Activated CD8-positive, alpha-beta memory T cell treated with anti-CD3 and anti-CD28 coated beads, Interleukin-2, amount 10 ng/mL, durations not matched to agents 7 days and 5 days (primary cell): Measurements from ENCODE around the gene UBTD1. TPM values are rescaled to one million over a fixed set of nuclear protein-coding genes. Genes with fewer than 3 reads are reported as not detected.

Experiments
- ATAC-seq: fragments of 150-1000 bp; cut with Tn5 transposase; one replicate; pipeline ENCODE4 v1.10.0; 2021; ENCODE audit warnings: moderate library complexity
- CTCF ChIA-PET: fragments of 350-600 bp; sonication (Branson Sonifier 250); formaldehyde crosslinking; loops from one replicate; lab custom pipeline; 2021; ENCODE audit warnings: antibody characterized with exemption; lab: Charles Lee
- DNase-seq: peaks from one replicate; pipeline ENCODE4 v3.0.0-alpha.2; 2020
- H3K27ac Mint-ChIP-seq: one replicate; pipeline ENCODE4 v1.8.0; 2021; ENCODE audit warnings: mild to moderate bottlenecking, mixed read lengths
- H3K27me3 Mint-ChIP-seq: one replicate; pipeline ENCODE4 v1.8.0; 2021; ENCODE audit warnings: mixed read lengths
- H3K36me3 Mint-ChIP-seq: one replicate; pipeline ENCODE4 v1.8.0; 2021; ENCODE audit warnings: mild to moderate bottlenecking, mixed read lengths
- H3K4me1 Mint-ChIP-seq: one replicate; pipeline ENCODE4 v1.8.0; 2021; ENCODE audit warnings: mixed read lengths
- H3K4me3 Mint-ChIP-seq: one replicate; pipeline ENCODE4 v1.8.0; 2021; ENCODE audit warnings: mild to moderate bottlenecking, moderate library complexity, mixed read lengths
- H3K9me3 Mint-ChIP-seq: one replicate; pipeline ENCODE4 v1.8.0; 2022; ENCODE audit warnings: low read depth, mixed read lengths
- total RNA-seq, 2 experiments: library from RNA; stranded (reverse); gene quantifications; one replicate each; pipeline ENCODE4 v1.2.3, GENCODE V29; 2021

Gene UBTD1
- total RNA-seq, 2 experiments from 2014 or later = 0.88 to 1.3 TPM

- no peak for DNase-seq
- Mint-ChIP-seq H3K36me3 (no peaks in the 10 kb centered on the region), H3K9me3 (no peaks in the 10 kb centered on the region), H3K27ac (no peak overlapping the region), H3K4me3 (no peak overlapping the region), H3K4me1 (peaks cover 1% of the 10 kb centered on the region), H3K27me3 (no peaks in the 10 kb centered on the region)
- CTCF ChIA-PET = interaction anchor here (0.6 to 3.6 kb wide), 6 partner anchors 9 to 121 kb away, joined by 3 to 10 read pairs (median 4); partner anchors contain the start of gene ANKRD2
- ATAC-seq = no peak
Measured at GRCh38 chr10:97596101-97597082, 97.7 kb downstream of the UBTD1 start.

- H3K27ac Mint-ChIP-seq = no peak overlapping the region
- CTCF ChIA-PET = interaction anchor here (1.3 to 3.6 kb wide), 3 partner anchors 12 to 26 kb away, joined by 3 to 10 read pairs (median 5); partner anchors contain the start of gene ANKRD2
- no peaks in the 10 kb centered on the region for H3K9me3 Mint-ChIP-seq
- no peaks in the 10 kb centered on the region for H3K27me3 Mint-ChIP-seq
- DNase-seq = no peak
- H3K4me3 Mint-ChIP-seq = no peak overlapping the region
- H3K36me3 Mint-ChIP-seq = no peaks in the 10 kb centered on the region
- H3K4me1 Mint-ChIP-seq = no peaks in the 10 kb centered on the region
- no peak for ATAC-seq
Measured at GRCh38 chr10:97597778-97598177, 99.1 kb downstream of the UBTD1 start.

GRCh38 chr10:97598407-97599271, 99.9 kb downstream of the UBTD1 start:
- H3K4me3 Mint-ChIP-seq = no peak overlapping the region
- H3K27ac Mint-ChIP-seq = no peak overlapping the region
- CTCF ChIA-PET = interaction anchor here (1.3 to 3.6 kb wide), 4 partner anchors 11 to 27 kb away, joined by 3 to 10 read pairs (median 4); partner anchors contain the start of gene ANKRD2
- DNase-seq (no peak), ATAC-seq (no peak)
- H3K9me3 Mint-ChIP-seq = no peaks in the 10 kb centered on the region
- no peaks in the 10 kb centered on the region for H3K4me1 Mint-ChIP-seq
- no peaks in the 10 kb centered on the region for H3K27me3 Mint-ChIP-seq
- no peaks in the 10 kb centered on the region for H3K36me3 Mint-ChIP-seq

GRCh38 chr10:97599272-97599619, 100.5 kb downstream of the UBTD1 start:
- H3K4me1 Mint-ChIP-seq = no peaks in the 10 kb centered on the region
- no peak overlapping the region for H3K27ac Mint-ChIP-seq
- H3K36me3 Mint-ChIP-seq = no peaks in the 10 kb centered on the region
- no peaks in the 10 kb centered on the region for H3K27me3 Mint-ChIP-seq
- H3K4me3 Mint-ChIP-seq = no peak overlapping the region
- no peak for ATAC-seq
- CTCF ChIA-PET = interaction anchor here (1.4 kb wide), 1 partner anchor 27 kb away, joined by 3 read pairs; the partner anchor contains the start of gene ANKRD2
- H3K9me3 Mint-ChIP-seq = no peaks in the 10 kb centered on the region
- no peak for DNase-seq

GRCh38 chr10:97600616-97601015, 101.9 kb downstream of the UBTD1 start:
- Mint-ChIP-seq H3K9me3 (no peaks in the 10 kb centered on the region), H3K27ac (no peak overlapping the region), H3K4me3 (no peak overlapping the region), H3K36me3 (no peaks in the 10 kb centered on the region), H3K27me3 (no peaks in the 10 kb centered on the region), H3K4me1 (no peaks in the 10 kb centered on the region)
- CTCF ChIA-PET = interaction anchor here (1.2 to 1.4 kb wide), 2 partner anchors 11 to 28 kb away, joined by 3 to 4 read pairs; partner anchors contain the start of gene ANKRD2
- DNase-seq (no peak), ATAC-seq (no peak)

- Mint-ChIP-seq H3K4me1 (no peaks in the 10 kb centered on the region), H3K36me3 (no peaks in the 10 kb centered on the region), H3K4me3 (no peak overlapping the region), H3K9me3 (no peaks in the 10 kb centered on the region), H3K27me3 (peaks cover 3% of the 10 kb centered on the region), H3K27ac (no peak overlapping the region)
- no peak for DNase-seq
- CTCF ChIA-PET = interaction anchor here (1.2 kb wide), 1 partner anchor 10 kb away, joined by 4 read pairs; no protein-coding TSS in a partner anchor
- ATAC-seq = no peak
Measured at GRCh38 chr10:97601268-97602215, 102.8 kb downstream of the UBTD1 start.

GRCh38 chr10:97607095-97607636, 108.4 kb downstream of the UBTD1 start:
- Mint-ChIP-seq H3K27me3 (peaks cover 5% of the 10 kb centered on the region), H3K4me1 (no peaks in the 10 kb centered on the region), H3K36me3 (no peaks in the 10 kb centered on the region), H3K27ac (no peak overlapping the region), H3K9me3 (no peaks in the 10 kb centered on the region), H3K4me3 (no peak overlapping the region)
- DNase-seq (no peak), ATAC-seq (no peak)
- CTCF ChIA-PET = interaction anchor here (1.7 kb wide), 1 partner anchor 54 kb away, joined by 5 read pairs; no protein-coding TSS in a partner anchor

GRCh38 chr10:97608991-97609561, 110.4 kb downstream of the UBTD1 start:
- Mint-ChIP-seq H3K4me1 (no peaks in the 10 kb centered on the region), H3K4me3 (no peak overlapping the region), H3K27me3 (peaks cover 5% of the 10 kb centered on the region), H3K36me3 (no peaks in the 10 kb centered on the region), H3K9me3 (no peaks in the 10 kb centered on the region), H3K27ac (no peak overlapping the region)
- DNase-seq = no peak
- no peak for ATAC-seq
- CTCF ChIA-PET = interaction anchor here (1.0 to 1.9 kb wide), 6 partner anchors 8 to 55 kb away, joined by 3 to 8 read pairs (median 4); partner anchors contain the start of gene ANKRD2

- CTCF ChIA-PET = interaction anchor here (0.8 to 4.5 kb wide), 7 partner anchors 11 to 90 kb away, joined by 3 to 55 read pairs (median 4); partner anchors contain the start of genes ANKRD2 and HOGA1
- ATAC-seq (no peak), DNase-seq (no peak)
- H3K27ac Mint-ChIP-seq = no peak overlapping the region
- peaks cover 3% of the 10 kb centered on the region for H3K27me3 Mint-ChIP-seq
- H3K4me3 Mint-ChIP-seq = no peak overlapping the region
- H3K9me3 Mint-ChIP-seq = no peaks in the 10 kb centered on the region
- H3K36me3 Mint-ChIP-seq = no peaks in the 10 kb centered on the region
- no peaks in the 10 kb centered on the region for H3K4me1 Mint-ChIP-seq
Measured at GRCh38 chr10:97611473-97611872, 112.7 kb downstream of the UBTD1 start.

- CTCF ChIA-PET = interaction anchor here (0.7 to 4.5 kb wide), 12 partner anchors 9 to 150 kb away, joined by 3 to 55 read pairs (median 4); partner anchors contain the start of genes ANKRD2, C10orf62 and HOGA1
- no peaks in the 10 kb centered on the region for H3K4me1 Mint-ChIP-seq
- DNase-seq (no peak), ATAC-seq (peak; percentile 55)
- H3K36me3 Mint-ChIP-seq = no peaks in the 10 kb centered on the region
- no peak overlapping the region for H3K27ac Mint-ChIP-seq
- no peaks in the 10 kb centered on the region for H3K27me3 Mint-ChIP-seq
- no peaks in the 10 kb centered on the region for H3K9me3 Mint-ChIP-seq
- no peak overlapping the region for H3K4me3 Mint-ChIP-seq
Measured at GRCh38 chr10:97612386-97612785, 113.7 kb downstream of the UBTD1 start.

GRCh38 chr10:97618285-97618684, 119.6 kb downstream of the UBTD1 start:
- no peak overlapping the region for H3K27ac Mint-ChIP-seq
- no peaks in the 10 kb centered on the region for H3K36me3 Mint-ChIP-seq
- no peaks in the 10 kb centered on the region for H3K27me3 Mint-ChIP-seq
- no peaks in the 10 kb centered on the region for H3K4me1 Mint-ChIP-seq
- H3K9me3 Mint-ChIP-seq = no peaks in the 10 kb centered on the region
- DNase-seq (no peak), ATAC-seq (no peak)
- CTCF ChIA-PET = interaction anchor here (0.7 kb wide), 1 partner anchor 36 kb away, joined by 3 read pairs; no protein-coding TSS in a partner anchor
- no peak overlapping the region for H3K4me3 Mint-ChIP-seq
